AG10803 (cell line): ENCODE measurements around the gene SHMT1.
"Not testable (repeated sequence)": the region's sequence is repeated elsewhere in the genome, so short reads cannot be mapped to it uniquely, and the experiment has no call there.

Experiments used
- DNase-seq: peaks from one replicate; pipeline ENCODE4 v3.0.0; 2010; ENCODE audit warnings: low read depth
- H3K4me3 ChIP-seq: 2 replicates; pipeline ENCODE4 v1.5.1; 2011; ENCODE audit warnings: mild to moderate bottlenecking, low read length, control low read depth
- CTCF ChIP-seq: conservative IDR thresholded peaks from 2 replicates; pipeline ENCODE4 v1.5.1; 2011; ENCODE audit warnings: mild to moderate bottlenecking, low read length, control low read depth, inconsistent platforms

The SHMT1 gene

GRCh38 chr17:18382441-18383078, 19.2 kb upstream of the SHMT1 start:
- H3K4me3 ChIP-seq = no peak overlapping the region
- no peak for DNase-seq
- TF ChIP-seq CTCF = no peak

- no peak overlapping the region for H3K4me3 ChIP-seq
- no peak for DNase-seq
- TF ChIP-seq CTCF = no peak
Measured at GRCh38 chr17:18381953-18382245, 18.5 kb upstream of the SHMT1 start.

- no peak for DNase-seq
Measured at GRCh38 chr17:18381158-18381952, 18.0 kb upstream of the SHMT1 start.

GRCh38 chr17:18380471-18381157, 17.3 kb upstream of the SHMT1 start:
- no peak for DNase-seq
- H3K4me3 ChIP-seq = no peak overlapping the region
- TF ChIP-seq CTCF = no peak

More at GRCh38 chr17:18381158-18381952, 18.0 kb upstream of the SHMT1 start:
- TF ChIP-seq CTCF = no peak
- no peak overlapping the region for H3K4me3 ChIP-seq

- TF ChIP-seq CTCF = no peak
- DNase-seq = no peak
- no peak overlapping the region for H3K4me3 ChIP-seq
Measured at GRCh38 chr17:18379246-18380146, 16.1 kb upstream of the SHMT1 start.

- DNase-seq = peak; percentile 33
- H3K4me3 ChIP-seq = not testable (repeated sequence)
Measured at GRCh38 chr17:18378614-18379013, 15.3 kb upstream of the SHMT1 start.

GRCh38 chr17:18378205-18378505, 14.8 kb upstream of the SHMT1 start:
- no peak overlapping the region for H3K4me3 ChIP-seq
- no peak for DNase-seq
- no peak for TF ChIP-seq CTCF
